ENCODE results near the gene ABCA2.

Gene ABCA2

GRCh38 chr9:136992819-136993369 is 35.1 kb downstream of the ABCA2 start:
- Histone ChIP-seq H3K4me2 (ENCODE audit: low read depth, low read length, poor library complexity, severe bottlenecking) (peak overlapping the region; percentile 92), H3K9me2 (replicated peaks; ENCODE audit: low read depth, low read length) (no peaks in the 10 kb centered on the region), H3K36me3 (ENCODE audit: insufficient read depth, low read length) (no peaks in the 10 kb centered on the region), H3K4me1 (ENCODE audit: insufficient read depth, low read length, poor library complexity, severe bottlenecking) (peaks cover 15% of the 10 kb centered on the region), H3F3A (ENCODE audit: low read depth) (no peaks in the 10 kb centered on the region), H3K79me2 (ENCODE audit: insufficient read depth, low read length) (peaks cover 18% of the 10 kb centered on the region), H3K9me3 (ENCODE audit: insufficient read depth, low read depth, low read length) (no peaks in the 10 kb centered on the region), H2AFZ (ENCODE audit: low read length) (peak overlapping the region; percentile 88; the same call in 1 of the 2 replicates), H3K4me3 (ENCODE audit: low read length, poor library complexity, severe bottlenecking) (peak overlapping the region; percentile 89), H4K20me1 (ENCODE audit: insufficient read depth, low read length, poor library complexity, severe bottlenecking) (peaks cover 12% of the 10 kb centered on the region), H3K9ac (ENCODE audit: low read depth, low read length, poor library complexity, severe bottlenecking) (peak overlapping the region; percentile 85), H3K27me3 (ENCODE audit: insufficient read depth, low read length, poor library complexity, severe bottlenecking) (no peaks in the 10 kb centered on the region)
- peak; percentile 33; the same call in 1 of the 2 replicates for TF ChIP-seq CTCF (conservative IDR thresholded peaks at IDR 0.05; ENCODE audit: low read length)
- TF ChIP-seq EZH2phosphoT487 (IDR thresholded peaks at IDR 0.05; ENCODE audit: borderline replicate concordance) = no peak

- Histone ChIP-seq H3K4me1 (ENCODE audit: insufficient read depth, low read length, poor library complexity, severe bottlenecking) (peaks cover 15% of the 10 kb centered on the region), H3K79me2 (ENCODE audit: insufficient read depth, low read length) (peaks cover 18% of the 10 kb centered on the region), H3K36me3 (ENCODE audit: insufficient read depth, low read length) (no peaks in the 10 kb centered on the region), H3K4me3 (ENCODE audit: low read length, poor library complexity, severe bottlenecking) (peak within 1 kb of the TSS; percentile 89), H4K20me1 (ENCODE audit: insufficient read depth, low read length, poor library complexity, severe bottlenecking) (peaks cover 12% of the 10 kb centered on the region), H2AFZ (ENCODE audit: low read length) (peak within 1 kb of the TSS; percentile 88; the same call in 1 of the 2 replicates), H3K9me2 (replicated peaks; ENCODE audit: low read depth, low read length) (no peaks in the 10 kb centered on the region), H3K9me3 (ENCODE audit: insufficient read depth, low read depth, low read length) (no peaks in the 10 kb centered on the region), H3K27me3 (ENCODE audit: insufficient read depth, low read length, poor library complexity, severe bottlenecking) (no peaks in the 10 kb centered on the region), H3K4me2 (ENCODE audit: low read depth, low read length, poor library complexity, severe bottlenecking) (peak within 1 kb of the TSS; percentile 92), H3K9ac (ENCODE audit: low read depth, low read length, poor library complexity, severe bottlenecking) (peak within 1 kb of the TSS; percentile 85), H3F3A (ENCODE audit: low read depth) (no peaks in the 10 kb centered on the region)
- TF ChIP-seq CTCF (conservative IDR thresholded peaks at IDR 0.05; ENCODE audit: low read length) = no peak
Observed at GRCh38 chr9:136991993-136992818, 35.8 kb downstream of the ABCA2 start, which contains the start of gene PAXX. PAXX (plus strand) TSS chr9:136992422; CDS start chr9:136992444, 22 bp downstream.

- Histone ChIP-seq H3K79me2 (ENCODE audit: insufficient read depth, low read length) (peaks cover 18% of the 10 kb centered on the region), H2AFZ (ENCODE audit: low read length) (no peak overlapping the region), H3K27me3 (ENCODE audit: insufficient read depth, low read length, poor library complexity, severe bottlenecking) (no peaks in the 10 kb centered on the region), H3K36me3 (ENCODE audit: insufficient read depth, low read length) (no peaks in the 10 kb centered on the region), H3K4me1 (ENCODE audit: insufficient read depth, low read length, poor library complexity, severe bottlenecking) (peaks cover 10% of the 10 kb centered on the region), H3K4me3 (ENCODE audit: low read length, poor library complexity, severe bottlenecking) (no peak overlapping the region), H3F3A (ENCODE audit: low read depth) (no peaks in the 10 kb centered on the region), H4K20me1 (ENCODE audit: insufficient read depth, low read length, poor library complexity, severe bottlenecking) (peaks cover 12% of the 10 kb centered on the region), H3K4me2 (ENCODE audit: low read depth, low read length, poor library complexity, severe bottlenecking) (no peak overlapping the region), H3K9me3 (ENCODE audit: insufficient read depth, low read depth, low read length) (no peaks in the 10 kb centered on the region), H3K9ac (ENCODE audit: low read depth, low read length, poor library complexity, severe bottlenecking) (no peak overlapping the region), H3K9me2 (replicated peaks; ENCODE audit: low read depth, low read length) (no peaks in the 10 kb centered on the region)
- no peak for TF ChIP-seq EZH2phosphoT487 (IDR thresholded peaks at IDR 0.05; ENCODE audit: borderline replicate concordance)
- no peak for TF ChIP-seq CTCF (conservative IDR thresholded peaks at IDR 0.05; ENCODE audit: low read length)
Observed at GRCh38 chr9:136990242-136990911, 37.7 kb downstream of the ABCA2 start.
